Ramos (cell line): ENCODE results near the gene LAMP1.
"Not testable (repeated sequence)": the region's sequence is repeated elsewhere in the genome, so short reads cannot be mapped to it uniquely, and the experiment has no call there.

ENCODE experiments used
- in situ Hi-C: fragments of 300-500 bp; cut with MboI; formaldehyde crosslinking; loops from one replicate; pipeline ENCODE4 v1.14.3; 2022; ENCODE audit warnings: low sequenced_read_pairs; ENCODE audit not compliant: unreplicated experiment

LAMP1 gene

DNA sequence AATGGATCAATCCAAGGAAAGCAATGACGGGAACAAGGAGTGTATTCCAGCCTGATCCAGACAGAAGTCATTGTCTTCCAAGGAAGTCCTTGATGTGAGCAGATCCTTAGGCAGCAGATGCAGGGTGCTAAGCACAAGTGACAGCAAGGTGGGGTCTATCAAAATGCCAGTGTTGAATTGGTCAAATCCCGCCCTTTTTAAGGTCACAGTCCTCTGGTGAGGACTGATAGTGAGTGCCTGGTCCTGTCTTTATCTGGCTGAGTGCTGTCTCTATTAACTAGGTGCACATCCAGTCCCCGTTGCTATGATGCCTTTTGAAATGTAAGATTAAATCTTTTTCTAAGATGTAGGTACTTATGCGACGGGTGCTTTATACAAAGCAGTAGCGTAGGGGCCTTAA, 1.3 kb upstream of the LAMP1 start:
- in situ Hi-C loops, result no loop called here

DNA sequence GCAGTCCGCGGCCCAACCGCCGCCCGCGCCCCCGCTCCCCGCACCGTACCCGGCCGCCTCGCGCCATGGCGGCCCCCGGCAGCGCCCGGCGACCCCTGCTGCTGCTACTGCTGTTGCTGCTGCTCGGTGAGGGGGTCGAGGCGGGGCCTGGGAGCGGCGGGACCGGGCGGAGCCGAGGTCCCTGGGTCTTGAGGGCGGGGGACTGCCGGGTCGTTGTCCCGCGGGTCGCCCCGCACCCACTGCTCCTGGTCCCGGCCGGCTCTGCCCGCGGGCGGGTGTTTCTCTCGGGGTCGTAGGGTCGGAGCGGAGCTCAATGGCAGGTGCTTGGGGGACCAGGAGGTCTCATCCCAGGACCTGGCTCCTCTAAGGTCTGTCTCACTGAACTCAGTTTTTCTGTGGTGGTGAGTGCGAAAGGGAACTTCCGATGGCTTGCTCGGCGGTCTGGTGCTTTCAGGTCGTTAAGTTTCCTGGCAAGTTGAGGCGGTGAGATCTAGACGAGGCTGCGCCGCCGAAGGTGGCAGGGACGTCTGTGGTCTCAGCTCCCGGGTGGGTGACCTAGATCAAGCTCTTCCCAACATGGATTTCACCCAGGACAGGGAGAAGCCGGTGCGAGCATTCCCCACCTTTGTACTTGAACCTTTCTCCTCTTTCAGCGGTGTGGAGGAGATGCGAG, 467 bp downstream of the LAMP1 start:
- in situ Hi-C loops, result no loop called here

DNA sequence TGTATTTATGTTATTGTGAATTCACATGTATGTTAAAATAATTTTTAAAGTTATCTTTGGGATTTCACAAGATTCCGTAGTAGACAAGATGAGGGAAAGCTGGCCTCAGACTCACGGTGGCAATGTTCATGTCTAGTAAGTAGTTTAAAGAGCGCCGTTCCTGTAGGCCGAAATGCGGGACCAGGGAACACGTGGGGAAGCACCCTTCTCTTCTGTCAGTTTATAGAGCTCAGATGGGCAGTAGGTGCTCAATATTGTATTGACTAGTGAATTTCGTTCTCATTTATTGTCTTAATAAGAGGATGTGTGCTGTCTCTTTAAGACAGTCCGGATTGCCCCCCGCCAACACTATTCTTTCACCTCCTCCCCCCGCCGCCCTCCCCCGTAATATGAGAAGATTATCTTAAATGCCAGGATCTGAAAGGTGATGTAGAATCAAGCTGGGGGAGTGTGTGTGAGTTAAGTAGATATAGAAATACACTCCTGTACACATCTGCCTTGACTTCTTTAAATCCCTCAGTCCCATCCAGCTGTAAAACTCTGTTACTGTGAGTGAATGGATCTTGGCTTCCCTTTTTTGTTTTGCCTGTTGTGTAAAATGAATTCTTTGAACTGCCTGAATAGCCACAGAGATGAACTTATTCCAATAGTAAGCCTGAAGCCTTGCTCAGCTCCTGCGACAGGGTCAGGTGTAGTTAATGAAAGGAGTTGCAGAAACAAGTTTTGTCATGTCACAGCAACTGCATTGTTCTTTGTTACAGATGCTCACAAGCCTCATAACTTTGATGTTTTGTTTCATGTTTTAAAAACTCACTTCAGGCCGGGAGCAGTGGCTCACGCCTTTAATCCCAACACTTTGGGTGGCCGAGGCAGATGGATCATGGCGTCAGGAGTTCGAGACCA, 1.3 kb downstream of the LAMP1 start:
- in situ Hi-C loops, result no loop called here

DNA sequence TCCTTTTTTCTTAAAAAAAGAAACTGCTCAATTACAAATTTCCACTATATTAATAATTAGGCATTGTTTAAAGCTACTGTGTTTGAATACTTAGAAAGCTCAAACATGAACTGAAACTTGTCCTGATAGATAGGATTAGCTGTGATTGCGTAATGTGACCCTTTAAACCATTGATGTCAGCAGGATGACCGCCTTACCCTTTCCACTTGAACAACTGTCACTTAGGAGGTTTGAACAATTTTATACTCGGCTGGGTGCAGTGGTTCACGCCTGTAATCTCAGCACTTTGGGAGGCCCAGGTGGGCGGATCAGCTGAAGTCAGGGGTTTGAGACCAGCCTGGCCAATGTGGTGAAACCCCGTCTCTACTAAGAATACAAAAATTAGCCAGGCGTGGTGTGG, 2.9 kb downstream of the LAMP1 start:
- in situ Hi-C loops, result no loop called here

GRCh38 chr13:113302986-113303385, 5.9 kb downstream of the LAMP1 start:
- in situ Hi-C loops, result no loop called here

- in situ Hi-C loops, result no loop called here
Observed at GRCh38 chr13:113304121-113304520, 7.1 kb downstream of the LAMP1 start.

- in situ Hi-C loops, result no loop called here
Observed at GRCh38 chr13:113305208-113305607, 8.2 kb downstream of the LAMP1 start.

DNA sequence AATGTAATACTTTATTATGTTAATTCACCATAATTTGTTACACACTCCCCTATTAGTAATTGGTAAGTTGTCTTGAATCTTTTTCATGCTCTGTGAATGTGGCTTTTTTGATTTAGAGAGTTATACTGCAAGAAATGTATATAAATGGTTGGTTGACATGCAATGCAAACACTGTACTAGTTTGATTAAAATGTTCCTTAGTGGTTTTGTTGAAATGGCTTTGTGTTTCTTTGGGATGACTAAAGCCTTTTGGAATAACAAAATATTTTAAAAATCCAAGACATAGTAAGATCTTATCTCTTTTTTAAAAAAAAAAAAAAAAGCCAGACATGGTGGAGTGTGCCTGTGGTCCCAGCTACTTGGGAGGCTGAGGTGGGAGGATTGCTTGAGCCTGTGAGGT, 10.5 kb downstream of the LAMP1 start:
- in situ Hi-C loops, result no loop called here

GRCh38 chr13:113309473-113309872, 12.4 kb downstream of the LAMP1 start:
- in situ Hi-C loops, result no loop called here

- in situ Hi-C loops, result not testable (repeated sequence)
Observed at GRCh38 chr13:113314112-113314511, 17.1 kb downstream of the LAMP1 start.

DNA sequence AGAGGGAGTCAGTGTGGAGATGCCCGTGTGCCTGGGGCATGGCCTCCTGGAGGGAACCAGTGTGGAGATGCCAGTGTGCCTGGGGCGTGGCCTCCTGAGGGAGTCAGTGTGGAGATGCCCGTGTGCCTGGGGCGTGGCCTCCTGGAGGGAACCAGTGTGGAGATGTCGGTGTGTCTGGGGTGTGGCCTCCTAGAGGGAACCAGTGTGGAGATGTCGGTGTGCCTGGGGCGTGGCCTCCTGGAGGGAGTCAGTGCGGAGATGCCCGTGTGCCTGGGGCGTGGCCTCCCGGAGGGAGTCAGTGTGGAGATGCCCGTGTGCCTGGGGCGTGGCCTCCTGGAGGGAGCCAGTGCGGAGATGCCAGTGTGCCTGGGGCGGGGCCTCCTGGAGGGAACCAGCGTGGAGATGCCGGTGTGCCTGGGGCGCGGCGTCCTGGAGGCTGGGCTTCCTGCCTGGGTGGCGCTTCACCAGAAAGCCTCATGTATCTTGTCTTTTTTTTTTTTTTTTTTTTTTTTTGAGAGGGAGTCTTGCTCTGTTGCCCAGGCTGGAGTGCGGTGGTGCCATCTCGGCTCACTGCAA, 17.9 kb downstream of the LAMP1 start:
- in situ Hi-C loops, result not testable (repeated sequence)

DNA sequence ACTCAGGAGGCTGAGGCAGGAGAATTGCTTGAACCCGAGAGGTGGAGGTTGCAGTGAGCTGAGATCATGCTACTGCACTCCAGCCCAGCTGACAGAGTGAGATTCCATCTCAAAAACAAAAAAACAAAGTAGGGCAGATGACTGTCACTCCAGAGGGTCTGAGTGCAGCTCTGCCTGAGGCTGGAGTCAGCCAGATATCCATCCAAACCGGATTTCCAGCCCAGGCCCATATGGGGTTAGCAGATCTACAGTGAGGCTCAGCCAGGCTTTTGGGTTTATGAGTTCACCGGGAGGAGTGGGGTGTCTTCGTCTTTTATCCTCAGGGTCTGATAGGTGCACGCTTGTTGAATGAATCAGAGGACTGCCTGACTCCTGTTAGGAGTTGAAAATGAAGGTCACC, 19.0 kb downstream of the LAMP1 start:
- in situ Hi-C loops, result no loop called here

- in situ Hi-C loops, result no loop called here
Observed at GRCh38 chr13:113317031-113317430, 20.0 kb downstream of the LAMP1 start.

- in situ Hi-C loops, result no loop called here
Observed at GRCh38 chr13:113318956-113319355, 21.9 kb downstream of the LAMP1 start.

- in situ Hi-C loops, result no loop called here
Observed at GRCh38 chr13:113319371-113319770, 22.3 kb downstream of the LAMP1 start.

- in situ Hi-C loops, result no loop called here
Observed at GRCh38 chr13:113320226-113320875, 23.3 kb downstream of the LAMP1 start.

- in situ Hi-C loops, result no loop called here
Observed at GRCh38 chr13:113321546-113321945, 24.5 kb downstream of the LAMP1 start.

DNA sequence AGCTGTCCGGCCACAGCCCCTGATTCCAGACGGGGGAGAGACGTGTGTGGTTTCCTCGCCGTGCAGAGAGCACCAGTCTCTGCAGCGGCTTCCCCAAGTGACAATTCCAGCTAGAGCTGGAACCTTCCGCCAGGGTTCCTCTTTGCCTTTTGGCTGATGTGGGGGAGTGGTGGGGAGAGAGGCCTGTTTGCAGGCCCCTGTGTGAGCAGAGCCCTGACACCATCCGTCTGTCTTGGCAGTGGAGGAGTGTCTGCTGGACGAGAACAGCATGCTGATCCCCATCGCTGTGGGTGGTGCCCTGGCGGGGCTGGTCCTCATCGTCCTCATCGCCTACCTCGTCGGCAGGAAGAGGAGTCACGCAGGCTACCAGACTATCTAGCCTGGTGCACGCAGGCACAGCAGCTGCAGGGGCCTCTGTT, 25.0 kb downstream of the LAMP1 start:
- in situ Hi-C loops, result no loop called here

GRCh38 chr13:113322890-113323651, 26.0 kb downstream of the LAMP1 start:
- in situ Hi-C loops, result no loop called here

DNA sequence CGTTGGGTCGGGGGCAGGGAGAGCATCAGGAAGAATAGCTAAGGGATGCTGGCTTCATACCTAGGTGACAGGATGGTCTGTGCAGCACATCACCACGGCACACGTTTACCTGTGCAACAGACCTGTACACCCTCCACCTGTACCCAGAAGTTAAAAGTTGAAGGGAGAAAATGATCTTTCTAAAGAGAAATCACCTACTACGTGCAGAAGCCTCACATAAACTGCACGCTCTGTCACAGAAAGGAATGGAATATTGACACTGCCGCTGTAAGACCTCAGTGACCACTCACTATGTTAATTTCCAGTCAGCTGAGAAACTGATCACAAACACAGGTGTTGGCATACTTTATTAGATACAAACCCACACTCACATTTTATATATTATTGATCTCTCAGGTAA, 26.8 kb downstream of the LAMP1 start:
- in situ Hi-C loops, result no loop called here
